GM10266 (cell line): ENCODE data around the gene SLC16A13.

Experiments
- DNase-seq: peaks from one replicate; pipeline ENCODE4 v3.0.0; 2012; ENCODE audit errors: extremely low spot score
- TF ChIP-seq, protein P1 (sequence below): IDR thresholded peaks from 2 replicates; pipeline ENCODE4 v1.5.1; 2012; ENCODE audit warnings: mild to moderate bottlenecking, low read depth; ENCODE audit not compliant: control insufficient read depth, insufficient read depth; ENCODE audit errors: missing control alignments

The SLC16A13 gene

DNA sequence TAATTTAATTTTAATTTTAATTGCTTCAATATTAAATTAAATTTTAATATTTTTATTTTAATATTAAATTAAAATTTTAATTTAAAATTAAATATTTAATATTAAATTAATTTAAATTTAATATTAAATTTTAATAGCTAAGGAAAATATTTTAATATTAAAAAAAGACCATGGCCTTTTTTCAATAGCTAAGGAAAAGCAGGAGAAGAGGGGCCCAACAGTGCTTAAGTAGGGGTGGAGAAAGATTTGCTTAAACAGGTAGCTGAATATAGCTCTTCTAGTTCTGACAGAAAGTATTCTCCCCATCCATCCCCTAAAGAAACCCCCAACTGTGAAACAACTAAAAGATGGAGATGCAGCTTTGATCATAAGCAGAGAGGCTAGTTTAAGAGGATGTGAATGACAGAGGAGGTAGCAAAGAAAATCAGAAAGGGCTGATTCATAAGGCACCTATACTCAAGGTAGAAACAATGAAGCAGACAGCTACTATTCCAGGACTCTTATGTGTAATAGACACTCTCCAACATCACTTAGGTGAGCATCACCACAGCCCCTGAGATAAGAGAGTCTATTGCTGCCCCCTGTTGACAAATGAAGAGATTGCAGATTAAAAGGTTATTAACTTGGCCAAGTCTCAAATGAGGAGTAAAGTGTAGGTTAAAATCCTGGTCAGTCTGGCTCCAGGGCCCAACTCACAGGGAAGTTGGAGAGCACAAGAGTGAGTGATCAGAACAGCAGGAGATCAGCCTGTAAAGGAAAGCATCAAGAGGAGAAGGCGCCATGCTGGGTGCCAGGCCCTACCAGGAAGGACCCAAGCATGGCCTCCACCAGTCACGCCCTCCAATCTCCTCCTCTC lies 31.2 kb upstream of the SLC16A13 start:
- DNase-seq, result peak; percentile 78
- TF ChIP-seq, protein P1, sequence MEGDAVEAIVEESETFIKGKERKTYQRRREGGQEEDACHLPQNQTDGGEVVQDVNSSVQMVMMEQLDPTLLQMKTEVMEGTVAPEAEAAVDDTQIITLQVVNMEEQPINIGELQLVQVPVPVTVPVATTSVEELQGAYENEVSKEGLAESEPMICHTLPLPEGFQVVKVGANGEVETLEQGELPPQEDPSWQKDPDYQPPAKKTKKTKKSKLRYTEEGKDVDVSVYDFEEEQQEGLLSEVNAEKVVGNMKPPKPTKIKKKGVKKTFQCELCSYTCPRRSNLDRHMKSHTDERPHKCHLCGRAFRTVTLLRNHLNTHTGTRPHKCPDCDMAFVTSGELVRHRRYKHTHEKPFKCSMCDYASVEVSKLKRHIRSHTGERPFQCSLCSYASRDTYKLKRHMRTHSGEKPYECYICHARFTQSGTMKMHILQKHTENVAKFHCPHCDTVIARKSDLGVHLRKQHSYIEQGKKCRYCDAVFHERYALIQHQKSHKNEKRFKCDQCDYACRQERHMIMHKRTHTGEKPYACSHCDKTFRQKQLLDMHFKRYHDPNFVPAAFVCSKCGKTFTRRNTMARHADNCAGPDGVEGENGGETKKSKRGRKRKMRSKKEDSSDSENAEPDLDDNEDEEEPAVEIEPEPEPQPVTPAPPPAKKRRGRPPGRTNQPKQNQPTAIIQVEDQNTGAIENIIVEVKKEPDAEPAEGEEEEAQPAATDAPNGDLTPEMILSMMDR, result peak; percentile 71

DNA sequence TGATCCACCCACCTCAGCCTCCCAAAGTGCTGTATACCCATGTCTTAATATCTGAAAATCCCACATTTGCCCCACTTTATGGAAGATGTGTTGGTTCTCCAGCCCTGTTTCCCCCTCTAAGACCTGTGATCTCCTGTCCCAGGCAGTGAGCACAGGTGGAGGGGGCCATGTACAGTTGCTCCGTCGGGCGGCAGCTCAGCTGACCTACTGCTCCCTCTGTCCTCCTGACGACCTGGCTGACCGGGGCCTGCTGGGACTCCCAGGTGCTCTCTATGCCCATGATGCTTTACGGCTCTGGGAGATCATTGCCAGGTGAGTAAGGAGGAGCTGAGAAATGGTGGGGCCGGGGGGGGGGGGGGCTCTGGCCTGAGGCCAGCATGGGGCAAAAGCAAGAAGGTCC lies 30.1 kb upstream of the SLC16A13 start:
- TF ChIP-seq, protein P1, result no peak
- no peak for DNase-seq

DNA sequence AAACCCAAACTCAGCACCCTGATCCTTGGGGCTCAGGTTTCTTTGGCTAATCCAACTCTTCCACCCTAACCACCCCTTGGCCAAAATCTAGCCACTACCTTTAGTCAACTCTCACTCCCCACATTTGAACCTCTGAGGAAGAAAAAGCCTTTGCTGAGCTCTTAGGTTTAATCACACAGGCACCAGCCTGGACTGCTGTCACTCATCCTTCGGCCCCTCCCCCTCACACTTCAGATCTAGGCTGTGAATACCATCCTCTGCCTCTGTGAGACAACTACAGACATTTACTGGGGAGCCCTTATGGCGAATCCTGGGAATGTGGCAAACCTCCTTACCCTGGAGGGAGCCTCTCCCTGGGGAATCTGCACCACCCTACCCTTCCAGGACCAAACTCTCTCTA lies 28.7 kb upstream of the SLC16A13 start:
- TF ChIP-seq, protein P1, result no peak
- no peak for DNase-seq

DNA sequence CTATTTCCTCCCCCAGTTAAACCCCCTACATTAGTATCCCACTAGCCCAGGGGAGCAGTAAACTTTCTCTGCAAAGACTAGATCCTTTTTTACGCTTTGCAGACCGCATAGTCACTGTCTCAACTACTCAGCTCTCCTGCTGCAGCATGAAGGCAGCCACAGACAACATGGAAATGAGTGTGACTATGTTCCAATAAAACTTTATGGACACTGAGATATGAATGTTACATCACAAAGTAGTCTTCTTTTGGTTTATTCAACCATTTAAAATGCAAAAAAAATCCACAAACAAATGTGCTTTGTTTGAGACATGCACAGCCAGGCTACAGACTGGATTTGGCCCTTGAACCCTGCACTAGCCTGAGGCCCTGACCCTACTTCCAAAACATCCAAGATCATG lies 25.3 kb upstream of the SLC16A13 start:
- TF ChIP-seq, protein P1, result no peak

DNA sequence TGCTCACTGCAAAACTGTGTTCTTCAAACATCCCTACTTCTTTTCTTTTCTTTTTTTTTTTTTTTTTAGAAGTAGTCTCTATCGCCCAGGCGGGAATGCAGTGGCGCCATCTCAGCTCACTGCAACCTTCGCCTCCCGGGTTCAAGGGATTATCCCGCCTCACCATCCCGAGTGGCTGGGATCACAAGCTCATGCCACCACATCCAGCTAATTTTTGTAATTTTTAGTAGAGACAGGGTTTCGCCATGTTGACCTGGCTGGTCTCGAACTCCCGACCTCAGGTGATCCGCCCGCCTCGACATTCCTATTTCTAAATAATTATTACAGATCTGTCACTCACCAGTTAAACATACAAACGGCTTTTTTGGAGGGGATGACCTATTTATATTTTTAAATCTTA lies 24.4 kb upstream of the SLC16A13 start:
- TF ChIP-seq, protein P1, result no peak
- DNase-seq, result no peak

More for the DNA sequence above, 25.3 kb upstream of the SLC16A13 start:
- DNase-seq, result no peak

DNA sequence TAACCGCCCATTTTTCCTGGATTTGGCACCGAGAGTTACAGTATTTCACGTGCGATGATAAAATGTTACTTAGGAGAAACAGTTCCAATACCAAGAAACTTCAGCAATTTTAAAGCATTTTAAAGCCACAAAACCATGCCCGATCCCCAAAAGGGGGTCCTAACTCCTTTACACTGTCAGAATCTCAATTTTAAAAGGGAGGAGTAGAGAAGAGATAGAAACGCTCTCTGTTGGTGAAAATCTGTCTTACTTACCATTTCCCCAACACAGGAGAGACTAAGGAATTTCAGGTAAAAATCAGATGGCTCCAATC lies 23.9 kb upstream of the SLC16A13 start:
- TF ChIP-seq, protein P1, result no peak
- no peak for DNase-seq

DNA sequence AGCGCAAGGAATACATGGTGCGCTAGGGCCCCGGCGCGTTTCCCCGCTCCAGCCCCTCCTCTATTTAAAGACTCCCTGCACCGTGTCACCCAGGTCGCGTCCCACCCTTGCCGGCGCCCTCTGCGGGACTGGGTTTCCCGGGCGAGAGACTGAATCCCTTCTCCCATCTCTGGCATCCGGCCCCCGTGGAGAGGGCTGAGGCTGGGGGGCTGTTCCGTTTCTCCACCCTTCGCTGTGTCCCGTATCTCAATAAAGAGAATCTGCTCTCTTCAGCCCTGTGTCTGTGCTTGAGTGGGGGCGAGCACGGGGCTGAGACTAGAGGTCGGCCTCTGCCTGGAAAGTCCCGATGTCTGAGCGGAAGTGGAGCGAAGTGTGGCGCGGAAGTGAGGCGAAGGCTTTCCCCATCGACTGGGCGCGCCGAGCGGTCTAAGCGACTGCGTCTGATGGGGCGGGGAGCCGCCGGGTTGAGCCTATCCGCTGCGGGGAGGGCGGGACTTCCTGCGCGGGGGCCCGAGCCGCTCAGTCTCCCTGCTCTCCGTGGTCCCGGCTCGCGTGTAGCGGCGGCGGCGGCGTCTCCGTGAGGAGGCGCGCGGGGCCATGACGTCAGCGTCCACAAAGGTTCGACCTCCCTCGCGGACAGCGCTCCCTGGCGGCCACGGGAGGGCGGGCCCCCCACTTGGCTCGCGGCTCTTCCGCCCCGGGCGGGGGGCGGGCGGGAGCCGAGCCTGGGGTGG lies 21.4 kb upstream of the SLC16A13 start:
- TF ChIP-seq, protein P1, result peak; percentile 90
- peak; percentile 95 for DNase-seq
